CD14-positive monocyte (primary cell): ENCODE data around the gene SYNPO2. TPM values are rescaled to one million over a fixed set of nuclear protein-coding genes. Genes with fewer than 3 reads are reported as not detected.

Experiments used
- DNase-seq, 3 donors: peaks; one replicate each; pipeline ENCODE4 v3.0.0-alpha.2; 2011 to 2022
- H2AFZ ChIP-seq: 2 replicates; pipeline ENCODE4 v1.6.0; 2012; ENCODE audit warnings: mild to moderate bottlenecking, low read depth, low read length, inconsistent platforms; ENCODE audit not compliant: insufficient read depth, poor library complexity, severe bottlenecking
- H3K27ac ChIP-seq, 2 donors: 1 replicate in 1 of 2; 2 replicates in 1 of 2; pipeline ENCODE4 v1.5.1; 2012 to 2013; ENCODE audit warnings: low read length in 2 of 2, control low read depth in 1 of 2, inconsistent platforms in 1 of 2, low read depth in 1 of 2, mild to moderate bottlenecking in 1 of 2
- H3K27me3 ChIP-seq, 2 donors: one replicate each; pipeline versions ENCODE4 v1.6.0 to v1.6.1; 2011 to 2013; ENCODE audit warnings: low read length in 2 of 2; ENCODE audit not compliant: control insufficient read depth in 2 of 2, insufficient read depth in 2 of 2
- H3K36me3 ChIP-seq, 2 donors: replicated peaks in 1 of 2; 1 replicate in 1 of 2; 2 replicates in 1 of 2; pipeline versions ENCODE4 v1.5.1 to v1.6.1; 2012 to 2013; ENCODE audit warnings: low read length in 2 of 2, control low read depth in 1 of 2, inconsistent platforms in 1 of 2, mild to moderate bottlenecking in 1 of 2; ENCODE audit not compliant: insufficient read depth in 2 of 2, control insufficient read depth in 1 of 2
- H3K4me1 ChIP-seq, 2 donors: 1 replicate in 1 of 2; 2 replicates in 1 of 2; pipeline versions ENCODE4 v1.5.1 to v1.6.1; 2012 to 2013; ENCODE audit warnings: low read length in 2 of 2, control low read depth in 1 of 2, inconsistent platforms in 1 of 2, mild to moderate bottlenecking in 1 of 2, moderate library complexity in 1 of 2; ENCODE audit not compliant: insufficient read depth in 2 of 2, control insufficient read depth in 1 of 2
- H3K4me2 ChIP-seq: replicated peaks from 2 replicates; pipeline ENCODE3; 2012; ENCODE audit warnings: low read length, moderate library complexity, mild to moderate bottlenecking; ENCODE audit not compliant: poor library complexity, severe bottlenecking; ENCODE audit errors: extremely low read depth
- H3K4me3 ChIP-seq, 3 experiments: fragments of 200-600 bp in 1 of 3; sonication (generic) in 1 of 3; replicated peaks in 1 of 3; 1 replicate in 2 of 3; 2 replicates in 1 of 3; pipeline ENCODE4 v1.5.1; 2011 to 2013; ENCODE audit warnings: low read length in 3 of 3, mild to moderate bottlenecking in 3 of 3, control low read depth in 2 of 3, low read depth in 2 of 3, inconsistent platforms in 1 of 3, moderate library complexity in 1 of 3
- H3K79me2 ChIP-seq: 2 replicates; pipeline ENCODE4 v1.6.0; 2012; ENCODE audit warnings: mild to moderate bottlenecking, control low read depth, inconsistent platforms, low read length, moderate library complexity; ENCODE audit not compliant: insufficient read depth
- H3K9ac ChIP-seq: 2 replicates; pipeline ENCODE4 v1.6.0; 2017; ENCODE audit warnings: low read length, mild to moderate bottlenecking; ENCODE audit not compliant: insufficient read depth, poor library complexity, severe bottlenecking
- H3K9me3 ChIP-seq, 2 donors: replicated peaks in 1 of 2; 1 replicate in 1 of 2; 2 replicates in 1 of 2; pipeline versions ENCODE4 v1.5.1 to v1.6.1; 2012 to 2013; ENCODE audit warnings: low read length in 2 of 2, control low read depth in 1 of 2; ENCODE audit not compliant: control insufficient read depth in 1 of 2, insufficient read depth in 1 of 2
- H4K20me1 ChIP-seq: 2 replicates; pipeline ENCODE4 v1.6.0; 2012; ENCODE audit warnings: mild to moderate bottlenecking, low read length, control low read depth, moderate library complexity; ENCODE audit not compliant: insufficient read depth
- H3K27ac Mint-ChIP-seq, 7 donors: one replicate each; pipeline ENCODE4 v1.8.0; 2020; ENCODE audit warnings: mild to moderate bottlenecking in 7 of 7, mixed read lengths in 7 of 7, moderate library complexity in 6 of 7, inconsistent platforms in 2 of 7
- H3K27me3 Mint-ChIP-seq, 3 donors: one replicate each; pipeline ENCODE4 v1.8.0; 2021 to 2022; ENCODE audit warnings: low read depth in 3 of 3, mild to moderate bottlenecking in 3 of 3, mixed read lengths in 3 of 3, moderate library complexity in 3 of 3, inconsistent platforms in 1 of 3
- H3K36me3 Mint-ChIP-seq, 2 donors: one replicate each; pipeline ENCODE4 v1.8.0; 2020; ENCODE audit warnings: mixed read lengths in 2 of 2, inconsistent platforms in 1 of 2, mild to moderate bottlenecking in 1 of 2
- H3K4me1 Mint-ChIP-seq: one replicate; pipeline ENCODE4 v1.8.0; 2020; ENCODE audit warnings: mild to moderate bottlenecking, mixed read lengths
- H3K4me3 Mint-ChIP-seq, 2 donors: one replicate each; pipeline ENCODE4 v1.8.0; 2020; ENCODE audit warnings: mild to moderate bottlenecking in 2 of 2, mixed read lengths in 2 of 2, moderate library complexity in 1 of 2
- H3K9me3 Mint-ChIP-seq, 7 donors: one replicate each; pipeline ENCODE4 v1.8.0; 2020 to 2022; ENCODE audit warnings: mixed read lengths in 7 of 7, mild to moderate bottlenecking in 6 of 7, moderate library complexity in 6 of 7, inconsistent platforms in 2 of 7
- CTCF ChIP-seq: fragments of 200-600 bp; IDR thresholded peaks from one replicate; pipeline ENCODE4 v1.8.0; 2022; ENCODE audit warnings: antibody characterized with exemption, mild to moderate bottlenecking
- WGBS: methylation state at CpG from one replicate; pipeline ENCODE4 v1.1.5; 2013; ENCODE audit warnings: missing lambda C conversion rate; ENCODE audit not compliant: insufficient coverage; 5-methylcytosine and 5-hydroxymethylcytosine counted together
- intact Hi-C, 2 donors: fragments of 100-400 bp; cut with micrococcal nuclease; formaldehyde crosslinking; loops; one replicate each; pipeline versions ENCODE4 v1.15.0 to v1.15.1; 2023
- polyA minus RNA-seq: library from RNA; depleted of rRNA, polyadenylated mRNA; stranded (reverse); fragments of >200 nt; gene quantifications from 2 replicates; pipeline ENCODE4 v1.2.3, GENCODE V29; 2012
- polyA plus RNA-seq, 3 donors: library from polyadenylated mRNA; depleted of rRNA in 1 of 3; unstranded in 2 of 3; stranded (reverse) in 1 of 3; fragments of 300-500 nt in 2 of 3; fragments of >200 nt in 1 of 3; fragmentation: Illumina TruSeq in 2 of 3; gene quantifications; 1 replicate in 2 of 3; 2 replicates in 1 of 3; pipeline ENCODE4 v1.2.3, GENCODE V29; 2012 to 2021
- total RNA-seq, 12 experiments: library from RNA in 1 of 12; stranded (reverse) in 1 of 12; fragments of 120-200 nt in 1 of 12; gene quantifications; one replicate each; pipeline ENCODE4 v1.2.4 and lab custom pipeline; 2013 to 2026; ENCODE audit warnings: mixed read lengths in 6 of 12, inconsistent platforms in 1 of 12

Gene SYNPO2
- 0.42 TPM for total RNA-seq (2013)
- polyA plus RNA-seq = under 1 TPM in 1 of 3 donors, not detected in 2; 0.04 TPM
- 0.28 and 0.64 TPM in 2 replicates for polyA minus RNA-seq
- 13.9 to 387 (median 97.3) reads per million in 11 experiments for total RNA-seq (lab: John Stamatoyannopoulos, UW)

- no peak for DNase-seq
- Histone ChIP-seq H4K20me1 (no peaks in the 10 kb centered on the region), H3K4me2 (peak within 1 kb of the TSS; percentile 64), H3K9ac (no peak within 1 kb of the TSS), H3K4me3 (peak within 1 kb of the TSS in 1 of 3 experiments; percentile 62), H3K9me3 (no peaks in the 10 kb centered on the region), H3K79me2 (no peaks in the 10 kb centered on the region), H3K4me1 (peaks cover 8 to 10% of the 10 kb centered on the region in 2 donors), H2AFZ (peak within 1 kb of the TSS; percentile 74), H3K36me3 (no peaks in the 10 kb centered on the region), H3K27me3 (peaks cover 24 to 38% of the 10 kb centered on the region in 2 donors), H3K27ac (no peak within 1 kb of the TSS)
- H3K9me3 Mint-ChIP-seq = peaks cover 0 to 3% (median 0%) of the 10 kb centered on the region in 7 donors
- peak within 1 kb of the TSS; percentile 71 to 89 for H3K4me3 Mint-ChIP-seq
- 4% methylated on average over 25 of the region's 29 CpGs for WGBS
- intact Hi-C loops = loop anchor here in 1 of 2 donors (5.0 kb wide), 1 partner anchor 116 kb away; no protein-coding TSS in a partner anchor
- H3K36me3 Mint-ChIP-seq = peaks cover 0 to 4% of the 10 kb centered on the region in 2 donors
- no peak for TF ChIP-seq CTCF
- H3K27ac Mint-ChIP-seq = no peak within 1 kb of the TSS
- peaks cover 23 to 40% (median 27%) of the 10 kb centered on the region in 3 donors for H3K27me3 Mint-ChIP-seq
- peaks cover 17% of the 10 kb centered on the region for H3K4me1 Mint-ChIP-seq
Observed at GRCh38 chr4:118888666-118889311, at the start of gene SYNPO2. Gene SYNPO2, plus strand, starts transcription at chr4:118888854. Its CDS starts 183 bp downstream, at chr4:118889037.

GRCh38 chr4:118839221-118839927 is 49.3 kb upstream of the SYNPO2 start:
- intact Hi-C loops = no loop called here
- Histone ChIP-seq H3K9me3 (no peaks in the 10 kb centered on the region), H3K27ac (no peak overlapping the region)

More at GRCh38 chr4:118839221-118839927, 49.3 kb upstream of the SYNPO2 start:
- Mint-ChIP-seq H3K9me3 (no peaks in the 10 kb centered on the region), H3K36me3 (no peaks in the 10 kb centered on the region), H3K4me1 (peaks cover 11% of the 10 kb centered on the region), H3K27me3 (peaks cover 0 to 4% (median 1%) of the 10 kb centered on the region in 3 donors), H3K4me3 (no peak overlapping the region), H3K27ac (no peak overlapping the region)
- Histone ChIP-seq H3K79me2 (peaks cover 12% of the 10 kb centered on the region), H3K36me3 (no peaks in the 10 kb centered on the region), H3K9ac (no peak overlapping the region), H3K4me3 (no peak overlapping the region), H3K4me1 (peaks cover 12 to 15% of the 10 kb centered on the region in 2 donors), H3K4me2 (no peak overlapping the region), H2AFZ (no peak overlapping the region), H3K27me3 (no peaks in the 10 kb centered on the region), H4K20me1 (no peaks in the 10 kb centered on the region)
- WGBS = no CpG with 5 or more reads among the region's 3 CpGs
- no peak for DNase-seq
- TF ChIP-seq CTCF = no peak
